Body of pancreas (tissue), 4 donors: Measurements from ENCODE around the gene SPCS2. TPM values are rescaled to one million over a fixed set of nuclear protein-coding genes. Genes with fewer than 3 reads are reported as not detected.

Source experiments
- ATAC-seq: fragments of 150-250 bp; one replicate; pipeline ENCODE4 v1.9.1; 2016
- DNase-seq, 4 donors: peaks; one replicate each; pipeline ENCODE4 v3.0.0-alpha.2; 2019
- H3K27ac ChIP-seq, 4 donors: fragments of 200-600 bp; sonication (generic); 1 replicate in 3 of 4; 2 replicates in 1 of 4; pipeline versions ENCODE4 v1.5.1 to v1.6.1; 2016 to 2019; ENCODE audit warnings: mild to moderate bottlenecking in 1 of 4, mixed read lengths in 1 of 4, moderate library complexity in 1 of 4
- H3K27me3 ChIP-seq, 2 donors: fragments of 200-600 bp; sonication (generic); one replicate each; pipeline ENCODE4 v1.6.0; 2016; ENCODE audit warnings: mild to moderate bottlenecking in 1 of 2
- H3K36me3 ChIP-seq, 2 donors: fragments of 200-600 bp; sonication (generic); replicated peaks in 1 of 2; 2 replicates each; pipeline ENCODE4 v1.5.1; 2016; ENCODE audit warnings: low read depth in 2 of 2; ENCODE audit not compliant: insufficient read depth in 1 of 2
- H3K4me1 ChIP-seq: fragments of 200-600 bp; sonication (generic); one replicate; pipeline ENCODE4 v1.6.0; 2016
- H3K4me3 ChIP-seq, 2 donors: fragments of 200-600 bp; sonication (generic); 1 replicate in 1 of 2; 2 replicates in 1 of 2; pipeline ENCODE4 v1.5.1; 2016 to 2019
- H3K9me3 ChIP-seq, 3 donors: fragments of 200-600 bp; sonication (generic); 1 replicate in 2 of 3; 2 replicates in 1 of 3; pipeline ENCODE4 v1.5.1; 2016
- POLR2A ChIP-seq, 3 donors: fragments of 450-650 bp; IDR thresholded peaks; one replicate each; pipeline ENCODE4 v1.6.1; 2016; ENCODE audit warnings: antibody characterized with exemption in 3 of 3, mild to moderate bottlenecking in 2 of 3
- WGBS, 2 donors: methylation state at CpG; one replicate each; pipeline ENCODE4 v1.1.5; 2017; 5-methylcytosine and 5-hydroxymethylcytosine counted together
- intact Hi-C: fragments of 100-400 bp; cut with DNase I; formaldehyde crosslinking; loops from one replicate; pipeline ENCODE4 v1.15.1; 2023
- total RNA-seq, 2 donors: library from RNA; depleted of rRNA; stranded (reverse); fragments of >200 nt; gene quantifications; one replicate each; pipeline ENCODE4 v1.1.0, GENCODE V29; 2016
- TF ChIP-seq, protein P1 (sequence below), 7 experiments: fragments of 450-650 bp in 4 of 7; fragments of 200-600 bp in 3 of 7; sonication (generic) in 3 of 7; IDR thresholded peaks; one replicate each; pipeline ENCODE4 v1.5.1; 2016 to 2019; ENCODE audit warnings: antibody characterized with exemption in 7 of 7

Gene SPCS2
- total RNA-seq, 2 donors from 2014 or later: 15.5 to 30.4 TPM

DNA sequence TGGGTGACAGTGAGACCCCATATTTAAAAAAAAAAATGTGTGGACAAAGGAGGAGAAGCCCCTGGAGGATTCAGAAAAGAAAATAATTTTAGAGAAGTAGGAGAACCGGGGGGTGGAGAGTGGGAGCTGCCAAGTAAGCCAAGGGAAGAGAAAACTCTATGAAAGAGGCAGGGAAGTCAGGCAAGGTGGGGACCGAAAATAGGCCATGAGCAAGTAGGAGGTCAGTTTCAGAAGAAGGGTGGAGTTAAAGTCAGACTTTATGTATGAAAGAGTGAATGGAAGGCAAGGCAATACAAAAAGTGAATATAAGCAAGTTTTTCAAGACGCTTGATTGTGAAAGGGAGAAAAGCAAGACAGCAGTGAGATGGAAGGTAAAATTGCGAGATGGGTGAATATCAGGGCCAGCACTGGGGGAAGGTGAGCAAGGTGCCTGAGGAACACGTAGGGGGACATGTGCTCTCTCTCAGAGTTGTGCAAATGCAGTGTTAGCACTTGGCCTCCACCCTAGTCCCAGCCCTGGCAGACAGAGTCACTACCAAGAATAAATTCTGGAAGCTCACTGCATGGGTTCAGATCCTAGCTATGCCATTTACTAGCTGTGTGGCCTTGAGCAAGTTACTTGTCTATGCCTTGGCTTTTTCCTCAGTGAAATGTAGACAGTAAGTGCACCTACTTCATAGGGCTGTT, 6.8 kb upstream of the SPCS2 start:
- 86 to 90% methylated on average over 5 of the region's 5 CpGs for WGBS, 2 donors
- Histone ChIP-seq H3K4me1 (no peaks in the 10 kb centered on the region), H3K4me3 (no peak overlapping the region), H3K36me3 (peaks cover 0 to 2% of the 10 kb centered on the region in 2 donors), H3K27me3 (no peaks in the 10 kb centered on the region), H3K27ac (no peak overlapping the region), H3K9me3 (no peaks in the 10 kb centered on the region)
- TF ChIP-seq, protein P1, sequence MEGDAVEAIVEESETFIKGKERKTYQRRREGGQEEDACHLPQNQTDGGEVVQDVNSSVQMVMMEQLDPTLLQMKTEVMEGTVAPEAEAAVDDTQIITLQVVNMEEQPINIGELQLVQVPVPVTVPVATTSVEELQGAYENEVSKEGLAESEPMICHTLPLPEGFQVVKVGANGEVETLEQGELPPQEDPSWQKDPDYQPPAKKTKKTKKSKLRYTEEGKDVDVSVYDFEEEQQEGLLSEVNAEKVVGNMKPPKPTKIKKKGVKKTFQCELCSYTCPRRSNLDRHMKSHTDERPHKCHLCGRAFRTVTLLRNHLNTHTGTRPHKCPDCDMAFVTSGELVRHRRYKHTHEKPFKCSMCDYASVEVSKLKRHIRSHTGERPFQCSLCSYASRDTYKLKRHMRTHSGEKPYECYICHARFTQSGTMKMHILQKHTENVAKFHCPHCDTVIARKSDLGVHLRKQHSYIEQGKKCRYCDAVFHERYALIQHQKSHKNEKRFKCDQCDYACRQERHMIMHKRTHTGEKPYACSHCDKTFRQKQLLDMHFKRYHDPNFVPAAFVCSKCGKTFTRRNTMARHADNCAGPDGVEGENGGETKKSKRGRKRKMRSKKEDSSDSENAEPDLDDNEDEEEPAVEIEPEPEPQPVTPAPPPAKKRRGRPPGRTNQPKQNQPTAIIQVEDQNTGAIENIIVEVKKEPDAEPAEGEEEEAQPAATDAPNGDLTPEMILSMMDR (IDR thresholded peaks at IDR 0.05): no peak
- no peak for TF ChIP-seq POLR2A (IDR thresholded peaks at IDR 0.05)
- intact Hi-C loops: no loop called here
- no peak for DNase-seq
- ATAC-seq: no peak

DNA sequence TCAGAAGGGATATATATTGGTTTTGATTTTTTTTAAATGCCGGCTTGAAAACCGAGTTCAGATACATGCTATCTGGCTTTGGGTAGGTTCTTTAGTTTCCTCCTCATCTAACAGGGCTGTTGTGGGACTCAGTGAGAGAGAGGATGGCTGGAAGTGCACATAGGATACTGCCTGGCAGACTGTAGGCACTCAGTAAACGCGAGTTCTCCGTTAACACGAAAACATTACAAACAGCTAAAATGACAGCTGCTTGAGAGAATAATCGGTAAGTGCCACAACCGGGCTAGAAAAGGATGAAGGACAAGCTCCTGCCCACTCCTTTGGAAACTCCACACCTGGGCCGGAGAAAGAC, 544 bp upstream of the SPCS2 start:
- H3K4me3 ChIP-seq: peak overlapping the region; percentile 88 to 98
- peak overlapping the region; percentile 77 to 88 (median 84) for H3K27ac ChIP-seq
- intact Hi-C loops: no loop called here
- TF ChIP-seq POLR2A (IDR thresholded peaks at IDR 0.05): no peak
- TF ChIP-seq, protein P1 (IDR thresholded peaks at IDR 0.05): no peak
- H3K27me3 ChIP-seq: no peaks in the 10 kb centered on the region
- ATAC-seq (peak; percentile 14), DNase-seq (no peak)
- 0% methylated on average over 9 of the region's 9 CpGs for WGBS, 2 donors
- no peaks in the 10 kb centered on the region for H3K36me3 ChIP-seq
- H3K4me1 ChIP-seq: peaks cover 42% of the 10 kb centered on the region
- no peaks in the 10 kb centered on the region for H3K9me3 ChIP-seq

DNA sequence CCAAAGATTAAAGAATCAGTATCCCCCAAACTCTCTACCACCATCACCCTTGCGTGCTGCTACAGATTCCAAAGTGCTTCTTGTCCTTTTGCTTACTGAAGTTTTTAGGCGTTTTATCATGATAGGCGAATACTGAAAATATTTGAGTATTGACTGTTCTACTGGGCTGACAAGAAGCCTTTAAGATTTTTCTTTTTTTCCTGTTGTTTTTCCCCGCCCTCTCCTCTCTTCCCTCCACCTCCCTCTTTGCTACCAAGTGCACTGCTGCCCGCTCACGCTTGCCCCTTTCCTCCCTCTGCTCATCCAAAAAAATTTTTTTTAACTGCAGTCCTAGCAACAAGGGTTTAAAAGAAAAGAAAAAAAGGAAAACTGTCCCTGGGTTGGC, 679 bp downstream of the SPCS2 start:
- Histone ChIP-seq H3K27me3 (no peaks in the 10 kb centered on the region), H3K27ac (peak overlapping the region in 3 of 4 donors; percentile 83 to 88 (median 84)), H3K4me3 (peak overlapping the region; percentile 88 to 98), H3K4me1 (peaks cover 50% of the 10 kb centered on the region), H3K36me3 (no peaks in the 10 kb centered on the region), H3K9me3 (no peaks in the 10 kb centered on the region)
- no peak for DNase-seq
- WGBS, 2 donors: 2% methylated on average over 6 of the region's 6 CpGs
- intact Hi-C loops: no loop called here
- ATAC-seq: no peak
- no peak for TF ChIP-seq POLR2A (IDR thresholded peaks at IDR 0.05)
- TF ChIP-seq, protein P1 (IDR thresholded peaks at IDR 0.05): no peak

DNA sequence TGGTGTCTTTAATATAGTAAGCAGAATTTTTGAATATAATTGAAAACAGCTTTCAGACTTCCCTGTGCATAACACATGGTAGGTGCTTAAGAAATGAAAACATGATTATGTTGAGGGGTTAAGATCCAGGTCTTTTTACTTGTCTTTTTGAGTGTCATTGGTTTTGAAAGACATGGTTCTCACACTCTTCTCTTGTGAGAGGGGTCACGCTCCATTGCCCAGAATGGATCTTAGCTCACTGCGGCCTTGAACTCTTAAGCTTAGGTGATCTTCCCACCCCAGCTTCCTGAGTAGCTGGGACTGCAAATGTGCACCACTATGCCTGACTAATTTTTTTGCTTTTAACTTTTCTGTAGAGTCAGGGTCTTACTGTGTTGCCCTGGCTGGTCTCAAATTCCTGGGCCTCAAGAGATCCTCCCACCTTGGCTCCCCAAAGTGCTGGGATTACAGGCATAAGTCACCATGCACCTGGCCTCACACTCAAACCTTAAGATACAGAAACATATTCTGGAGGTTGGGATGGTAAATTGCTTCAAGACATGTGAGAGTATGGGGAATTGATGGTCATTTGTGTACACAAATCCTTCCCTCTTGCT, 1.4 kb downstream of the SPCS2 start:
- 27 to 42% methylated on average over 2 of the region's 2 CpGs for WGBS, 2 donors
- ATAC-seq: no peak
- H3K9me3 ChIP-seq: no peaks in the 10 kb centered on the region

More for the DNA sequence above, 1.4 kb downstream of the SPCS2 start:
- no peak for DNase-seq
- Histone ChIP-seq H3K4me1 (peaks cover 50% of the 10 kb centered on the region), H3K27ac (peak overlapping the region in 1 of 4 donors; percentile 88), H3K4me3 (peak overlapping the region; percentile 88 to 98), H3K27me3 (no peaks in the 10 kb centered on the region), H3K36me3 (no peaks in the 10 kb centered on the region)
- intact Hi-C loops: no loop called here
- TF ChIP-seq POLR2A (IDR thresholded peaks at IDR 0.05): no peak
- TF ChIP-seq, protein P1 (IDR thresholded peaks at IDR 0.05): no peak
